GM12878 (cell line): ENCODE results near the gene ORC1. TPM values are rescaled to one million over a fixed set of nuclear protein-coding genes. Genes with fewer than 3 reads are reported as not detected.

Source experiments
- ATAC-seq: fragments of 200-7000 bp; cut with Tn5 transposase; 3 replicates; pipeline ENCODE4 v1.9.1; 2020; ENCODE audit warnings: mild to moderate bottlenecking, moderate library complexity
- BruUV-seq: library from RNA; stranded (reverse); fragments of 400-500 nt; replicated peaks from 2 replicates; lab custom pipeline; 2021; lab: Mats Ljungman, UMichigan
- CTCF ChIA-PET: fragments of 300-600 bp; sonication (Branson Sonifier 250); formaldehyde crosslinking; extraction: SDS; loops from one replicate; lab custom pipeline; 2021; ENCODE audit warnings: inconsistent platforms; lab: Yijun Ruan, JAX
- POLR2A ChIA-PET: fragments of 350-600 bp; formaldehyde crosslinking; extraction: SDS; loops from one replicate; lab custom pipeline; 2021; ENCODE audit warnings: inconsistent platforms; lab: Charles Lee
- RAD21 ChIA-PET: fragments of 300-600 bp; sonication (Branson Sonifier 250); formaldehyde crosslinking; loops from one replicate; lab custom pipeline; 2023; ENCODE audit warnings: antibody characterized with exemption; ENCODE audit not compliant: unreplicated experiment; lab: Charles Lee
- SMC1A ChIA-PET: fragments of 300-600 bp; sonication (Branson Sonifier 250); formaldehyde crosslinking; loops from one replicate; lab custom pipeline; 2023; ENCODE audit not compliant: unreplicated experiment, uncharacterized antibody; lab: Charles Lee
- DNase-seq: peaks from one replicate; pipeline ENCODE4 v3.0.0-alpha.2; 2011; ENCODE audit warnings: low read depth, low spot score
- FAIRE-seq: peaks from 3 replicates; lab custom pipeline; 2011; peaks lifted over from hg19 to GRCh38; lab: Jason Lieb, UNC
- H2AFZ ChIP-seq: 2 replicates; pipeline ENCODE4 v1.6.0; 2011; ENCODE audit warnings: low read depth, low read length, control low read depth; ENCODE audit not compliant: control insufficient read depth
- H3K27ac ChIP-seq: 2 replicates; pipeline ENCODE4 v1.5.1; 2011; ENCODE audit warnings: control low read depth; ENCODE audit not compliant: control insufficient read depth, insufficient read depth
- H3K27me3 ChIP-seq, 2 experiments: replicated peaks in 1 of 2; 2 replicates each; pipeline versions ENCODE4 v1.6.0 to v1.6.1; 2011; ENCODE audit warnings: low read length in 1 of 2; ENCODE audit not compliant: control insufficient read depth in 2 of 2, insufficient read depth in 2 of 2
- H3K36me3 ChIP-seq, 2 experiments: 2 replicates each; pipeline ENCODE4 v1.5.1; 2011; ENCODE audit warnings: low read length in 1 of 2; ENCODE audit not compliant: control insufficient read depth in 2 of 2, insufficient read depth in 2 of 2
- H3K4me1 ChIP-seq: 2 replicates; pipeline ENCODE4 v1.6.1; 2011; ENCODE audit warnings: mild to moderate bottlenecking, low read length, moderate library complexity, mixed read lengths; ENCODE audit not compliant: control insufficient read depth, insufficient read depth
- H3K4me2 ChIP-seq: 2 replicates; pipeline ENCODE4 v1.6.0; 2011; ENCODE audit warnings: control low read depth; ENCODE audit not compliant: control insufficient read depth, insufficient read depth
- H3K4me3 ChIP-seq: fragments of 200-600 bp; sonication (generic); 2 replicates; pipeline ENCODE4 v1.5.1; 2016
- H3K79me2 ChIP-seq: 2 replicates; pipeline ENCODE4 v1.6.0; 2011; ENCODE audit warnings: low read length; ENCODE audit not compliant: control insufficient read depth, insufficient read depth
- H3K9ac ChIP-seq: 2 replicates; pipeline ENCODE4 v1.8.0; 2011; ENCODE audit warnings: low read length, control low read depth, mixed read lengths; ENCODE audit not compliant: control insufficient read depth, insufficient read depth
- H3K9me3 ChIP-seq: replicated peaks from 3 replicates; pipeline ENCODE4 v1.5.1; 2011; ENCODE audit warnings: mild to moderate bottlenecking, low read length; ENCODE audit not compliant: control insufficient read depth, insufficient read depth
- H4K20me1 ChIP-seq: 2 replicates; pipeline ENCODE4 v1.6.0; 2011; ENCODE audit not compliant: control insufficient read depth, insufficient read depth
- CHD1 ChIP-seq: IDR thresholded peaks from 2 replicates; pipeline ENCODE4 v1.6.1; 2012; ENCODE audit warnings: low read depth, low read length, improper control_type of control experiment
- CHD2 ChIP-seq: IDR thresholded peaks from 2 replicates; pipeline ENCODE4 v1.6.1; 2011; ENCODE audit warnings: low read depth, low read length, improper control_type of control experiment, borderline replicate concordance
- CREB1 ChIP-seq: IDR thresholded peaks from 2 replicates; pipeline ENCODE4 v1.6.1; 2012; ENCODE audit warnings: low read depth, mild to moderate bottlenecking, inconsistent platforms
- DPF2 ChIP-seq: fragments of 450-650 bp; IDR thresholded peaks from 2 replicates; pipeline ENCODE4 v1.6.1; 2017; ENCODE audit warnings: mild to moderate bottlenecking
- EGR1 ChIP-seq, 2 experiments: IDR thresholded peaks; 1 replicate in 1 of 2; 2 replicates in 1 of 2; pipeline ENCODE4 v1.6.1; 2011 to 2012; ENCODE audit warnings: low read depth in 2 of 2, low read length in 2 of 2, borderline replicate concordance in 1 of 2, mild to moderate bottlenecking in 1 of 2, moderate library complexity in 1 of 2
- PAX5 ChIP-seq: IDR thresholded peaks from 2 replicates; pipeline ENCODE4 v1.6.1; 2011; ENCODE audit warnings: low read depth, low read length, borderline replicate concordance
- PRDM15 ChIP-seq: fragments of 450-650 bp; formaldehyde crosslinking; IDR thresholded peaks from 2 replicates; pipeline ENCODE4 v1.4.0; 2020; ENCODE audit warnings: mild to moderate bottlenecking, moderate library complexity
- RELB ChIP-seq: fragments of 450-650 bp; IDR thresholded peaks from 2 replicates; pipeline ENCODE4 v1.6.1; 2017; ENCODE audit warnings: low read depth, mild to moderate bottlenecking, moderate library complexity
- SIN3A ChIP-seq: IDR thresholded peaks from 2 replicates; pipeline ENCODE4 v1.6.1; 2012; ENCODE audit warnings: low read depth, low read length, improper control_type of control experiment
- SPI1 ChIP-seq: IDR thresholded peaks from 2 replicates; pipeline ENCODE4 v1.6.1; 2011; ENCODE audit warnings: low read depth, mild to moderate bottlenecking, low read length, moderate library complexity, borderline replicate concordance; ENCODE audit not compliant: insufficient read depth
- SREBF1 ChIP-seq: IDR thresholded peaks from 2 replicates; pipeline ENCODE4 v1.6.1; 2012; ENCODE audit warnings: mild to moderate bottlenecking, low read length
- ZNF274 ChIP-seq: IDR thresholded peaks from one replicate; pipeline ENCODE4 v1.8.0; 2011; ENCODE audit not compliant: insufficient read length, insufficient read depth
- WGBS: methylation state at CpG from one replicate; pipeline ENCODE4 v1.1.6; 2016; ENCODE audit warnings: low lambda C conversion rate; ENCODE audit not compliant: insufficient replicate concordance, insufficient coverage; ENCODE audit errors: missing lambda C conversion rate; 5-methylcytosine and 5-hydroxymethylcytosine counted together
- in situ Hi-C: fragments of 300-500 bp; cut with MboI; formaldehyde crosslinking; loops from 9 replicates; pipeline ENCODE4 v1.14.3; 2018; ENCODE audit warnings: mixed read lengths
- intact Hi-C: fragments of 100-400 bp; cut with micrococcal nuclease; formaldehyde crosslinking; loops from one replicate; pipeline ENCODE4 v1.14.2; 2022; ENCODE audit not compliant: unreplicated experiment
- polyA plus RNA-seq, 11 experiments: library from polyadenylated mRNA; depleted of rRNA in 4 of 11; unstranded in 6 of 11; stranded (reverse) in 5 of 11; fragments of >200 nt; fragmentation: Nextera tagmentation in 4 of 11; fragmentation: Illumina TruSeq in 1 of 11; extraction: Ambion mirVana in 4 of 11; extraction: Trizol in 1 of 11; gene quantifications; 1 replicate in 1 of 11; 2 replicates in 10 of 11; pipeline versions ENCODE4 v1.2.1 to v1.2.3, GENCODE V29; 2011 to 2016; ENCODE audit warnings: inconsistent platforms in 2 of 11, missing spikeins in 2 of 11, low read depth in 1 of 11
- total RNA-seq, 4 experiments: library from RNA; depleted of rRNA in 3 of 4; stranded (reverse); fragments of >200 nt in 3 of 4; fragmentation: Illumina TruSeq in 1 of 4; extraction: Trizol in 1 of 4; gene quantifications; 2 replicates each; pipeline versions ENCODE4 v1.2.1 to v1.2.3, GENCODE V29; 2013 to 2021
- TF ChIP-seq, protein P1 (sequence below): IDR thresholded peaks from 2 replicates; pipeline ENCODE4 v1.6.1; 2011; ENCODE audit warnings: low read depth, low read length, improper control_type of control experiment, borderline replicate concordance
- TF ChIP-seq, protein P2 (sequence below): IDR thresholded peaks from 2 replicates; pipeline ENCODE4 v1.6.1; 2011; ENCODE audit warnings: borderline replicate concordance, low read depth, mild to moderate bottlenecking, moderate library complexity, low read length; ENCODE audit not compliant: insufficient read depth, poor library complexity, severe bottlenecking

Gene ORC1
- total and polyA plus RNA-seq, 10 of the 15 experiments (the other 5 are each of a cell fraction or from before 2014, with no cell fraction given), result 7.7 to 34.6 (median 28.7) TPM

- DNase-seq (no peak), FAIRE-seq (no peak), ATAC-seq (no peak)
- ChIA-PET RAD21 (no interaction called here), SMC1A (interaction anchor here (0.6 kb wide), 1 partner anchor 1041 kb away, joined by 3 read pairs; no protein-coding TSS in a partner anchor), CTCF (no interaction called here), POLR2A (interaction anchor here (0.6 kb wide), 1 partner anchor 14 kb away, joined by 8 read pairs; no protein-coding TSS in a partner anchor)
- BruUV-seq, result no TSS peak
- H3K27ac ChIP-seq, result no peak overlapping the region
- no peaks in the 10 kb centered on the region for H4K20me1 ChIP-seq
- no peak overlapping the region for H2AFZ ChIP-seq
- intact Hi-C loops, result no loop called here
- no peak overlapping the region for H3K9ac ChIP-seq
- H3K27me3 ChIP-seq, result no peaks in the 10 kb centered on the region; a peak in 1 of 4 replicates
- no peak overlapping the region for H3K4me2 ChIP-seq
- H3K36me3 ChIP-seq, result no peaks in the 10 kb centered on the region
- H3K4me3 ChIP-seq, result no peak overlapping the region
- H3K9me3 ChIP-seq, result no peaks in the 10 kb centered on the region
- in situ Hi-C loops, result no loop called here
- H3K79me2 ChIP-seq, result no peaks in the 10 kb centered on the region
- 82% methylated on average over 2 of the region's 2 CpGs for WGBS
- H3K4me1 ChIP-seq, result no peaks in the 10 kb centered on the region
- TF ChIP-seq SREBF1, result no peak
- no peak for TF ChIP-seq DPF2
- no peak for TF ChIP-seq SPI1
- TF ChIP-seq EGR1 (IDR thresholded peaks at IDR 0.05; ENCODE audit: borderline replicate concordance in 1 of 2, low read depth in 2 of 2, low read length in 2 of 2), result no peak
- TF ChIP-seq PRDM15, result no peak
- TF ChIP-seq CHD1, result no peak
- no peak for TF ChIP-seq RELB
- TF ChIP-seq, protein P1, sequence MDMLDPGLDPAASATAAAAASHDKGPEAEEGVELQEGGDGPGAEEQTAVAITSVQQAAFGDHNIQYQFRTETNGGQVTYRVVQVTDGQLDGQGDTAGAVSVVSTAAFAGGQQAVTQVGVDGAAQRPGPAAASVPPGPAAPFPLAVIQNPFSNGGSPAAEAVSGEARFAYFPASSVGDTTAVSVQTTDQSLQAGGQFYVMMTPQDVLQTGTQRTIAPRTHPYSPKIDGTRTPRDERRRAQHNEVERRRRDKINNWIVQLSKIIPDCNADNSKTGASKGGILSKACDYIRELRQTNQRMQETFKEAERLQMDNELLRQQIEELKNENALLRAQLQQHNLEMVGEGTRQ, result no peak
- no peak for TF ChIP-seq PAX5
- no peak for TF ChIP-seq CREB1
- TF ChIP-seq SIN3A, result no peak
- TF ChIP-seq CHD2, result no peak
- TF ChIP-seq, protein P2, sequence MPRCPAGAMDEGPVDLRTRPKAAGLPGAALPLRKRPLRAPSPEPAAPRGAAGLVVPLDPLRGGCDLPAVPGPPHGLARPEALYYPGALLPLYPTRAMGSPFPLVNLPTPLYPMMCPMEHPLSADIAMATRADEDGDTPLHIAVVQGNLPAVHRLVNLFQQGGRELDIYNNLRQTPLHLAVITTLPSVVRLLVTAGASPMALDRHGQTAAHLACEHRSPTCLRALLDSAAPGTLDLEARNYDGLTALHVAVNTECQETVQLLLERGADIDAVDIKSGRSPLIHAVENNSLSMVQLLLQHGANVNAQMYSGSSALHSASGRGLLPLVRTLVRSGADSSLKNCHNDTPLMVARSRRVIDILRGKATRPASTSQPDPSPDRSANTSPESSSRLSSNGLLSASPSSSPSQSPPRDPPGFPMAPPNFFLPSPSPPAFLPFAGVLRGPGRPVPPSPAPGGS, result no peak
- TF ChIP-seq ZNF274, result no peak
Measured at GRCh38 chr1:52337439-52337838, 66.8 kb downstream of the ORC1 start.
